Measurements from ENCODE around the gene KLHL33. TPM values are rescaled to one million over a fixed set of nuclear protein-coding genes. Genes with fewer than 3 reads are reported as not detected.

KLHL33 gene
- total RNA-seq, 1 experiment from 2014 or later, result not detected

DNA sequence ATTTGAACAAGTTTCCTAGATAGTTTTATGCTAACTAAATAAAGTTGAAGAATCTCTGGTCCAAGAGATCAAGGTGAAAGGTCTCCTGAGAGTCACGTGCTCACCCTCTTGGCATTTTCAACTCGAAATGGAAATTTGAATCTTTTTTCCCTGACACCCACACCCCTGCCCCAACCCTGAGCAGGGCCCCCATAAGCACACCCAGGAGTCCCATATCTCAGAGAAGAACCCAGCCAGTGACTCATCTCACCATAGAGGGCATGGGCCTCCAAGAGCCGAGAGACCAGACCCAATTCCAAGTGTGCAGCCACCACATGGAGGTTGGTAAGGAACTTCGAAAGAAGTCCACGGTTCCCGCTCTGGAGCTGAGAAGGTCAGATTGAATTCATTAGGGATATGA is 55.3 kb downstream of the KLHL33 start:
- no peak for DNase-seq
- H3K36me3 ChIP-seq, result 0 out of 2 replicates have a peak, but pooled peaks cover 4% of the 10 kb centered on the region
- no peak overlapping the region for H3K27ac ChIP-seq
- H3K9me3 ChIP-seq (replicated peaks), result no peaks in the 10 kb centered on the region
- no peak overlapping the region for H3K4me3 ChIP-seq
- no peaks in the 10 kb centered on the region for H3K4me1 ChIP-seq
- no peaks in the 10 kb centered on the region for H3K27me3 ChIP-seq

DNA sequence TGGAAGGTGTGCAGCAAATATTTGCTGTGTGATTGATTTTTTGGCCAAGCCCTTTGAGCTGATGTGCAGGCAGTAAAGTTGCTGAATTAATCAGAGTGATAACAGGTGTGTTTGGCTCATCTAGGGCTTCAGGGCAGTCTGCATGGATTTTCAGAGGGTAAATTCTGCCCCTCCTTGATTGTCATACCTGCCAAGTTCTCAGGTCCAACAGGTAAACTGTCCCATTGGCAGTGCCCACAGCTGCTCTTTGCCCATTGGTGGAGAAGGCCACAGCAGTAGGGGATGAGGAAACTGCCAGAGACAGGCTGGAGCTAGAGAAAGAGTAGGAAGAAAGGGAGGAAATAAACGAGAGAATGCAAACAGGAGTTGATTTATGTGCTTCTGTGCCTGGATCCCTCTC is 56.2 kb downstream of the KLHL33 start:
- DNase-seq, result no peak
- Histone ChIP-seq H3K9me3 (replicated peaks) (no peaks in the 10 kb centered on the region), H3K27ac (no peak overlapping the region), H3K4me1 (no peaks in the 10 kb centered on the region), H3K36me3 (0 out of 2 replicates have a peak, but pooled peaks cover 4% of the 10 kb centered on the region), H3K27me3 (no peaks in the 10 kb centered on the region), H3K4me3 (no peak overlapping the region)

DNA sequence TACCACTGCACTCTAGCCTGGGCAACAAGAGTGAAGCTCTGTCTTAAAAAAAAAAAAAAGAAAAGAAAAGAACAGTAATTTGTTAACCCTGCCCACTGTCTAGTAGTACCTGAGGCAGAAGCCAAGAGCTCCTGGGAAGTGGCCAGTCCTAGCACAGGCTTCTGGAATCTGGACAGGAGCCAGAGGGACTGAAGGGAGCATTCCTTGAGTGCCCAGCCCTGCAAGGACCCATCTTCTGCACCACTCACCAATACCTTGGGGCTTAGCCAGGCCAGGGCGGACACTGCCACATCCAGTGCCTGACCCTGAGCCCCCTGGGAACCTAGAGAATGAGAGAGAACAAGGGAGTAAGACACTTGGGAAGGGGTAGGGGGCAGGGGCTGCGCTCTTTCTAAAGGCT is 58.8 kb downstream of the KLHL33 start:
- DNase-seq, result no peak
- H3K4me1 ChIP-seq, result no peaks in the 10 kb centered on the region
- H3K27ac ChIP-seq, result no peak overlapping the region
- no peak overlapping the region for H3K4me3 ChIP-seq
- no peaks in the 10 kb centered on the region for H3K27me3 ChIP-seq
- peaks cover 4% of the 10 kb centered on the region; the same call in 1 of the 2 replicates for H3K36me3 ChIP-seq
- no peaks in the 10 kb centered on the region for H3K9me3 ChIP-seq (replicated peaks)

- peaks cover 4% of the 10 kb centered on the region; the same call in 1 of the 2 replicates for H3K36me3 ChIP-seq
- H3K9me3 ChIP-seq (replicated peaks), result no peaks in the 10 kb centered on the region
- DNase-seq, result no peak
- H3K27ac ChIP-seq, result no peak overlapping the region
- H3K4me1 ChIP-seq, result no peaks in the 10 kb centered on the region
- H3K4me3 ChIP-seq, result no peak overlapping the region
- H3K27me3 ChIP-seq, result no peaks in the 10 kb centered on the region
Measured at GRCh38 chr14:20376071-20376588, 59.8 kb downstream of the KLHL33 start.

Other genes starting within 250 kb of the KLHL33 start
- gene OR11G2, start 245.3 kb downstream of the KLHL33 start, total RNA-seq (2014; rRNA removed; shearing (Covaris generic)), result not detected in 2 replicates
- not detected in 2 replicates for gene OR11H6, start 212.5 kb downstream of the KLHL33 start, total RNA-seq (2014; rRNA removed; shearing (Covaris generic))
- gene OR11H7, start 207.2 kb downstream of the KLHL33 start, total RNA-seq (2014; rRNA removed; shearing (Covaris generic)), result not detected in 2 replicates
- not detected in 2 replicates for gene OR11H4, start 196.9 kb downstream of the KLHL33 start, total RNA-seq (2014; rRNA removed; shearing (Covaris generic))
- 11.3 and 12.6 TPM in 2 replicates for gene TTC5, start 130.2 kb downstream of the KLHL33 start, total RNA-seq (2014; rRNA removed; shearing (Covaris generic))
- gene CCNB1IP1, start 102.9 kb downstream of the KLHL33 start, total RNA-seq (2014; rRNA removed; shearing (Covaris generic)), result 98.4 and 109 TPM in 2 replicates
- 41.2 and 44.4 TPM in 2 replicates for gene PARP2, start 92.5 kb downstream of the KLHL33 start, total RNA-seq (2014; rRNA removed; shearing (Covaris generic))
- gene TEP1, start 22.7 kb downstream of the KLHL33 start, total RNA-seq (2014; rRNA removed; shearing (Covaris generic)), result 7.2 and 8.8 TPM in 2 replicates
- 27.2 and 34.1 TPM in 2 replicates for gene OSGEP, start 18.6 kb upstream of the KLHL33 start, total RNA-seq (2014; rRNA removed; shearing (Covaris generic))
- 221 and 235 TPM in 2 replicates for gene APEX1, start 19.1 kb upstream of the KLHL33 start, total RNA-seq (2014; rRNA removed; shearing (Covaris generic))
- gene PIP4P1, start 25.3 kb upstream of the KLHL33 start, total RNA-seq (2014; rRNA removed; shearing (Covaris generic)), result 24.2 and 25.0 TPM in 2 replicates
- 29.9 and 36.8 TPM in 2 replicates for gene PNP, start 33.2 kb upstream of the KLHL33 start, total RNA-seq (2014; rRNA removed; shearing (Covaris generic))
- gene RNASE10, start 69.4 kb upstream of the KLHL33 start, total RNA-seq (2014; rRNA removed; shearing (Covaris generic)), result not detected in 2 replicates
- not detected in 2 replicates for gene RNASE9, start 124.9 kb upstream of the KLHL33 start, total RNA-seq (2014; rRNA removed; shearing (Covaris generic))
- not detected in 2 replicates for gene RNASE11, start 151.8 kb upstream of the KLHL33 start, total RNA-seq (2014; rRNA removed; shearing (Covaris generic))
- not detected in 2 replicates for gene RNASE12, start 155.2 kb upstream of the KLHL33 start, total RNA-seq (2014; rRNA removed; shearing (Covaris generic))
- gene OR6S1, start 205.5 kb upstream of the KLHL33 start, total RNA-seq (2014; rRNA removed; shearing (Covaris generic)), result not detected in 2 replicates
- 0.69 and 0.71 TPM in 2 replicates for gene RNASE4, start 248.4 kb upstream of the KLHL33 start, total RNA-seq (2014; rRNA removed; shearing (Covaris generic))